PC-9 (cell line): ENCODE measurements around the gene SEMA7A. TPM values are rescaled to one million over a fixed set of nuclear protein-coding genes. Genes with fewer than 3 reads are reported as not detected.

Experiments
- BruUV-seq: library from RNA; stranded (reverse); fragments of 400-500 nt; replicated peaks from 2 replicates; lab custom pipeline; 2021; lab: Mats Ljungman, UMichigan
- CTCF ChIA-PET: fragments of 300-600 bp; sonication (Branson Sonifier 250); formaldehyde crosslinking; loops from one replicate; lab custom pipeline; 2022; ENCODE audit warnings: antibody characterized with exemption; lab: Charles Lee
- POLR2A ChIA-PET: fragments of 300-600 bp; sonication (Branson Sonifier 250); formaldehyde crosslinking; loops from one replicate; lab custom pipeline; 2022; ENCODE audit warnings: antibody characterized with exemption; ENCODE audit not compliant: unreplicated experiment; lab: Charles Lee
- DNase-seq, 2 experiments: peaks; one replicate each; pipeline versions ENCODE4 v3.0.0 to v3.0.0-alpha.2; 2015 to 2022; ENCODE audit warnings: mixed read lengths in 1 of 2
- H2AFZ ChIP-seq: fragments of 200-600 bp; sonication (generic); 2 replicates; pipeline ENCODE4 v1.8.1; 2017; ENCODE audit warnings: antibody characterized with exemption
- H3F3A ChIP-seq: fragments of 200-600 bp; sonication (generic); 2 replicates; pipeline ENCODE4 v1.8.1; 2017; ENCODE audit warnings: antibody characterized with exemption, mild to moderate bottlenecking, low read depth; ENCODE audit not compliant: insufficient read depth
- H3K27ac ChIP-seq: fragments of 200-600 bp; sonication (generic); 2 replicates; pipeline ENCODE4 v1.6.1; 2016; ENCODE audit warnings: mixed run types
- H3K27me3 ChIP-seq: fragments of 200-600 bp; sonication (generic); 2 replicates; pipeline ENCODE4 v1.6.1; 2016; ENCODE audit warnings: low read depth, mixed run types; ENCODE audit not compliant: insufficient read depth
- H3K36me3 ChIP-seq: fragments of 200-600 bp; sonication (generic); 2 replicates; pipeline ENCODE4 v1.6.1; 2016; ENCODE audit warnings: low read depth, mixed run types
- H3K4me1 ChIP-seq: fragments of 200-600 bp; sonication (generic); replicated peaks from 2 replicates; pipeline ENCODE4 v1.6.1; 2016; ENCODE audit warnings: mixed run types; ENCODE audit not compliant: insufficient read depth
- H3K4me2 ChIP-seq: fragments of 200-600 bp; sonication (generic); 2 replicates; pipeline ENCODE4 v1.6.1; 2017; ENCODE audit warnings: mixed run types
- H3K4me3 ChIP-seq: fragments of 200-600 bp; sonication (generic); 2 replicates; pipeline ENCODE4 v1.6.1; 2016; ENCODE audit warnings: mixed run types
- H3K79me2 ChIP-seq: fragments of 200-600 bp; sonication (generic); 2 replicates; pipeline ENCODE4 v1.6.1; 2017; ENCODE audit warnings: low read depth, mixed run types
- H3K9me2 ChIP-seq: fragments of 200-600 bp; sonication (generic); 2 replicates; pipeline ENCODE4 v1.8.1; 2017; ENCODE audit warnings: mild to moderate bottlenecking; ENCODE audit not compliant: insufficient read depth
- H3K9me3 ChIP-seq: fragments of 200-600 bp; sonication (generic); 2 replicates; pipeline ENCODE4 v1.8.1; 2016; ENCODE audit warnings: low read depth; ENCODE audit not compliant: insufficient read depth
- H4K20me1 ChIP-seq: fragments of 200-600 bp; sonication (generic); 2 replicates; pipeline ENCODE4 v1.8.1; 2017; ENCODE audit not compliant: insufficient read depth
- EZH2 ChIP-seq: fragments of 200-600 bp; sonication (generic); IDR thresholded peaks from 2 replicates; pipeline ENCODE4 v1.8.0; 2017; ENCODE audit warnings: antibody characterized with exemption, low read depth
- intact Hi-C: fragments of 100-400 bp; cut with micrococcal nuclease; formaldehyde crosslinking; loops from one replicate; pipeline ENCODE4 v1.10.0; 2022; ENCODE audit not compliant: unreplicated experiment
- total RNA-seq: library from RNA; stranded (reverse); gene quantifications from 2 replicates; pipeline ENCODE4 v1.2.3, GENCODE V29; 2021
- TF ChIP-seq, protein P1 (sequence below): fragments of 200-600 bp; sonication (generic); conservative IDR thresholded peaks from 2 replicates; pipeline ENCODE4 v1.6.1; 2017; ENCODE audit warnings: mixed run types, antibody characterized with exemption, mild to moderate bottlenecking, moderate library complexity

The SEMA7A gene
- total RNA-seq, 1 experiment from 2014 or later = 8.3 TPM

DNA sequence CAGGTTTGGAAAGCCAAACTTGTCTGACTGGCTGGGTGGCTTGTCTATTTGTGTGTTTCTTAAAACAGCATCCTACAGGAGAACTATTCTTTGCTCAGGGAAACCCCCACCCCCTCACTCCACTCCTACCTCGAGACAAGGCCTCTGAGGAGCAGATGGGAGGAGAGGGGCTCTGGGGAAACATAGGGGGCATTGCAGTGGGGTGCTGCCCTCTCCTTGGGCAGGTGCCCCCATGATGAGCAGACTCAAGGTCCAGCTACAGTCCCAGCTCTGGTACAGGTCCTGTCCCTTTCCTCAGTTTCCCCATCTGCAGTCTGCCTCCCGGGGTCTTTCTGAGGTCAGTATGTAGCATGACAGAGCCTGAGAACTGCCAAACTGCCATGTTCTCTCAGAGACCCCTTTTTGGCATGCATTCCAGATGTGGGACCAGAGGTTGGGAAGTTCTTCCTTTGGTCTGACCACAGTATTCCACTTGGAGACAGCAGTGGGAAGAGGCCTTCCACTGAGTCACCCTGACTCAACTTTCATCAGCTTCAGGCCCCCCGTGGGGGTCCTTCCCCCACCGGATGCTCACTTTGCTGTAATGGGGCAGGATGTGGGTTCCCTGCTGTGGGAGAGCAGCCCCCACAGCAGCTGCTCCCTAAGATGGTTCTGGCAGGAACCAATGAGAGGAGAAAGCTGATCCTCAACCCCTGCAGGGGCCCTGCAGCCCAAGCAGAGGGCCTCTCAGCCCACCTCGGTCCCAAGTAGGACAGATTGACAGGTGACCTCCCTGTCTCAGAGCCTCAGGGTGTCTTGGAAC, 34.0 kb downstream of the SEMA7A start:
- intact Hi-C loops = no loop called here
- DNase-seq = peak in 1 of 2 experiments; percentile 54
- Histone ChIP-seq H3K9me3 (no peaks in the 10 kb centered on the region), H4K20me1 (no peaks in the 10 kb centered on the region), H3K36me3 (no peaks in the 10 kb centered on the region), H3K4me1 (peaks cover 72% of the 10 kb centered on the region), H3K9me2 (no peaks in the 10 kb centered on the region), H3K27ac (peak overlapping the region; percentile 89), H3K4me3 (no peak overlapping the region), H3F3A (peaks cover 20% of the 10 kb centered on the region; the same call in 1 of the 2 replicates), H3K79me2 (0 out of 2 replicates have a peak, but pooled peaks cover 4% of the 10 kb centered on the region), H2AFZ (no peak overlapping the region), H3K27me3 (no peaks in the 10 kb centered on the region), H3K4me2 (peak overlapping the region; percentile 68)
- CTCF ChIA-PET = interaction anchor here (1.9 kb wide), 1 partner anchor 18 kb away, joined by 5 read pairs; no protein-coding TSS in a partner anchor
- no TSS peak for BruUV-seq
- POLR2A ChIA-PET = interaction anchor here (1.2 kb wide), 1 partner anchor 12 kb away, joined by 10 read pairs; no protein-coding TSS in a partner anchor
- TF ChIP-seq EZH2 = no peak

DNA sequence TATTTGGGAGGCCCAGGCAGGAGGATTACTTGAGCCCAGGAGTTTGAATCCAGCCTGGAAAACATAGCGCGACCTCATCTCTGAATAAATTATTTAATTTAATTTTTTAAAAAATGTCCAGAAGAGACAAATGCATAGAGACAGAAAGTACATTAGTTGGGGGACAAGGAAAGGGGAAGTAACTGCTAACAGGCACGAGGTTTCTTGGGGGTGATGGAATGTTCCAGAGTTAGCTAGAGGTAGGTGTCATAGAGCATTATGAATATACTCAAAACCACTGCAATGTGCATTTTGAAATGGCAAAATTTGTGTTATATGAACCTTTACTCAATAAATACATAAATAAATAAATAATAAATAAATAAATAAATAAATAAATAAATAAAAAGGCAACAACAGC, 34.7 kb downstream of the SEMA7A start:
- Histone ChIP-seq H3K36me3 (no peaks in the 10 kb centered on the region), H3K4me1 (peaks cover 74% of the 10 kb centered on the region), H4K20me1 (no peaks in the 10 kb centered on the region), H3K27ac (peak overlapping the region; percentile 98; the same call in 1 of the 2 replicates), H3K4me3 (no peak overlapping the region), H3K9me3 (no peaks in the 10 kb centered on the region), H3K9me2 (no peaks in the 10 kb centered on the region), H3F3A (peaks cover 20% of the 10 kb centered on the region; the same call in 1 of the 2 replicates), H3K27me3 (no peaks in the 10 kb centered on the region), H3K79me2 (0 out of 2 replicates have a peak, but pooled peaks cover 4% of the 10 kb centered on the region), H3K4me2 (no peak overlapping the region), H2AFZ (no peak overlapping the region)
- TF ChIP-seq EZH2 = no peak
- TF ChIP-seq, protein P1, sequence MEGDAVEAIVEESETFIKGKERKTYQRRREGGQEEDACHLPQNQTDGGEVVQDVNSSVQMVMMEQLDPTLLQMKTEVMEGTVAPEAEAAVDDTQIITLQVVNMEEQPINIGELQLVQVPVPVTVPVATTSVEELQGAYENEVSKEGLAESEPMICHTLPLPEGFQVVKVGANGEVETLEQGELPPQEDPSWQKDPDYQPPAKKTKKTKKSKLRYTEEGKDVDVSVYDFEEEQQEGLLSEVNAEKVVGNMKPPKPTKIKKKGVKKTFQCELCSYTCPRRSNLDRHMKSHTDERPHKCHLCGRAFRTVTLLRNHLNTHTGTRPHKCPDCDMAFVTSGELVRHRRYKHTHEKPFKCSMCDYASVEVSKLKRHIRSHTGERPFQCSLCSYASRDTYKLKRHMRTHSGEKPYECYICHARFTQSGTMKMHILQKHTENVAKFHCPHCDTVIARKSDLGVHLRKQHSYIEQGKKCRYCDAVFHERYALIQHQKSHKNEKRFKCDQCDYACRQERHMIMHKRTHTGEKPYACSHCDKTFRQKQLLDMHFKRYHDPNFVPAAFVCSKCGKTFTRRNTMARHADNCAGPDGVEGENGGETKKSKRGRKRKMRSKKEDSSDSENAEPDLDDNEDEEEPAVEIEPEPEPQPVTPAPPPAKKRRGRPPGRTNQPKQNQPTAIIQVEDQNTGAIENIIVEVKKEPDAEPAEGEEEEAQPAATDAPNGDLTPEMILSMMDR = no peak
- CTCF ChIA-PET = no interaction called here
- BruUV-seq = no TSS peak
- intact Hi-C loops = no loop called here
- DNase-seq = no peak
- POLR2A ChIA-PET = no interaction called here

DNA sequence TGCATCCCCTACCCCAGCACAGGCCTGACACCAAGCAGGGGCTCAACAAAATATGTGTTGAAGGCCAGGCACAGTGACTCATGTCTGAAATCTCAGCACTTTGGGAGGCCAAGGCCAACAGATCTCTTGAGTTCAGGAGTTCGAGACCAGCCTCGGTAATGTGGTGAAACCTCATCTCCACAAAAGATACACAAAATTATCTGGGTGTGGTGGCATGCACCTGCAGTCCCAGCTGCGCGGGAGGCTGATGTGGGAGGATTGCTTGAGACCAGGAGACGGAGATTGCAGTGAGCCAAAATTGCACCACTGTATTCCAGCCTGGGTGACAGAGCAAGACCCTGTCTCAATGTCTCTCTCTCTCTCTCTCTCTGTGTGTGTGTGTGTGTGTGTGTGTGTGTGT, 35.6 kb downstream of the SEMA7A start:
- no peaks in the 10 kb centered on the region for H3K27me3 ChIP-seq
- ChIA-PET POLR2A (no interaction called here), CTCF (no interaction called here)
- BruUV-seq = no TSS peak
- no peak overlapping the region for H2AFZ ChIP-seq
- no peaks in the 10 kb centered on the region for H3K9me2 ChIP-seq
- 0 out of 2 replicates have a peak, but pooled peaks cover 4% of the 10 kb centered on the region for H3K79me2 ChIP-seq
- no peaks in the 10 kb centered on the region for H4K20me1 ChIP-seq
- H3K9me3 ChIP-seq = no peaks in the 10 kb centered on the region
- 0 out of 2 replicates have a peak overlapping the region, but pooled peaks have one; percentile 76 for H3K4me2 ChIP-seq
- peaks cover 20% of the 10 kb centered on the region; the same call in 1 of the 2 replicates for H3F3A ChIP-seq
- DNase-seq = no peak
- no peaks in the 10 kb centered on the region for H3K36me3 ChIP-seq
- intact Hi-C loops = no loop called here
- peaks cover 74% of the 10 kb centered on the region for H3K4me1 ChIP-seq
- H3K27ac ChIP-seq = peak overlapping the region; percentile 98
- H3K4me3 ChIP-seq = no peak overlapping the region
- TF ChIP-seq, protein P1 = no peak
